Right lobe of liver (tissue), 4 donors: Measurements from ENCODE around the gene SPESP1.

ENCODE experiments used
- POLR2A ChIP-seq: fragments of 450-650 bp; IDR thresholded peaks from one replicate; pipeline ENCODE4 v1.6.1; 2017; ENCODE audit warnings: antibody characterized with exemption, mild to moderate bottlenecking
- TF ChIP-seq, protein P1 (sequence below), 4 donors: fragments of 200-600 bp in 3 of 4; fragments of 450-650 bp in 1 of 4; IDR thresholded peaks; one replicate each; pipeline versions ENCODE4 v1.5.1 to v1.8.0; 2016 to 2022; ENCODE audit warnings: antibody characterized with exemption in 4 of 4, mild to moderate bottlenecking in 2 of 4
- donor health status: DM: no; HTN: no; CAD: no.
- donor health status: DM: no; HTN: no; CAD: no.
- donor health status: DM: no; HTN: yes; CAD: no.

DNA sequence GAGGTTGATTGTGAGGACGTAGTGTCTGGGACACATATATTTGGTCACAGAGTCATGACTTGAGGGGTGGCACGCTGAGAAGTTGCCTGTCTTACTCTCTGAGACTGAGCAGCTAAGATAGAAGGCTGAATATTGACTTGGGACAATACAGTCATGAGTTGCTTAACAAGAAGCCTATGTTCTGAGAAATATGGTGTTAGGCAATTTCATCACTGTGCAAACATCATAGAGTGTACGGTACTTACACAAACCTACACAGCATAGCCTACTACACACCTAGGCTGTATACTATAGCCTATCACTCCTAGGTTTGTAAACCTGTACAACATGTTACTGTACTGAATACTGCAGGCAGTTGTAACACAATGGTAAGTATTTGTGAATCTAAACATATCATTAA is 30.3 kb upstream of the SPESP1 start:
- TF ChIP-seq, protein P1, sequence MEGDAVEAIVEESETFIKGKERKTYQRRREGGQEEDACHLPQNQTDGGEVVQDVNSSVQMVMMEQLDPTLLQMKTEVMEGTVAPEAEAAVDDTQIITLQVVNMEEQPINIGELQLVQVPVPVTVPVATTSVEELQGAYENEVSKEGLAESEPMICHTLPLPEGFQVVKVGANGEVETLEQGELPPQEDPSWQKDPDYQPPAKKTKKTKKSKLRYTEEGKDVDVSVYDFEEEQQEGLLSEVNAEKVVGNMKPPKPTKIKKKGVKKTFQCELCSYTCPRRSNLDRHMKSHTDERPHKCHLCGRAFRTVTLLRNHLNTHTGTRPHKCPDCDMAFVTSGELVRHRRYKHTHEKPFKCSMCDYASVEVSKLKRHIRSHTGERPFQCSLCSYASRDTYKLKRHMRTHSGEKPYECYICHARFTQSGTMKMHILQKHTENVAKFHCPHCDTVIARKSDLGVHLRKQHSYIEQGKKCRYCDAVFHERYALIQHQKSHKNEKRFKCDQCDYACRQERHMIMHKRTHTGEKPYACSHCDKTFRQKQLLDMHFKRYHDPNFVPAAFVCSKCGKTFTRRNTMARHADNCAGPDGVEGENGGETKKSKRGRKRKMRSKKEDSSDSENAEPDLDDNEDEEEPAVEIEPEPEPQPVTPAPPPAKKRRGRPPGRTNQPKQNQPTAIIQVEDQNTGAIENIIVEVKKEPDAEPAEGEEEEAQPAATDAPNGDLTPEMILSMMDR (IDR thresholded peaks at IDR 0.05) = no peak
- TF ChIP-seq POLR2A = no peak
